ENCODE data around the gene GRM1.

GRM1 gene

DNA sequence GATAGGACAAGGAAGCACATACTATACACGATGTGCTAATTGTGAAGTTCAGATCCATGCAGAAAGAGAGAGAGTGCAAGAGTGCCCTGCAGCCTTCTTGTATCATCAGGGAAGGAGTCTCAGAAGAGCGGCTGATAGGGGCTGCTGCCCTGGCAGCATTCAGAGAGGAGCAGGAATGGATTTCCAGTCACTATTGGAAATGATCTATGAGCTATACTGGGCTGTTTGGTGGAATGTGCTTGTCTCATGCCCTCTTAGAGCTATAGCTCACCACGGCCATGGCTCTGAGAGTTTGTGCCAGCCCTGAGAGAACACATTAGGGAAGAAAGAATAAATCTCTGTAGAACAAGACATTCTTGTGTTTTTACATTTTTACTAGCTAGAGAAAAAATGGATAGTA lies 302.2 kb downstream of the GRM1 start:
- no peak for DNase-seq (ENCODE audit: low read depth)

DNA sequence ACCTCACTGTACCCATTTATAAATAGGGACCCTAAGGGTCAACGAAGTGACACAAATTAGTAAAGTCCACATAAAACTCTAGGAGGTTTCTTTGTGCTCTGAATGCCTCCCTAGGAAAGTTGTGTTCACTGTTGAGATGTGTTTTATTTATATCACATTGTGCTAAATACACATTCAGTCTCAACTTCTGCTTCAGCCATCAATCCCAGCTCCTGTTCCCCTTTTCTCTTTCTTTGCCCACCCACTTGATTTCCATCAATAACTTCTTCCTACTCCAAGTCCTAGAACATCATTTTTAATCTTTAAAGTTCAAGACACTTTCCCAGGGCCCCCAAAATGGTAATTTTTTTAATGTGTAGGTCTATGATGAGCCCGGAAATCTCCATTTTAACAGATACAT lies 306.5 kb downstream of the GRM1 start:
- DNase-seq (ENCODE audit: low read depth) = no peak

- DNase-seq (ENCODE audit: low read depth) = no peak
Observed at GRCh38 chr6:146336191-146336590, 307.3 kb downstream of the GRM1 start.

DNA sequence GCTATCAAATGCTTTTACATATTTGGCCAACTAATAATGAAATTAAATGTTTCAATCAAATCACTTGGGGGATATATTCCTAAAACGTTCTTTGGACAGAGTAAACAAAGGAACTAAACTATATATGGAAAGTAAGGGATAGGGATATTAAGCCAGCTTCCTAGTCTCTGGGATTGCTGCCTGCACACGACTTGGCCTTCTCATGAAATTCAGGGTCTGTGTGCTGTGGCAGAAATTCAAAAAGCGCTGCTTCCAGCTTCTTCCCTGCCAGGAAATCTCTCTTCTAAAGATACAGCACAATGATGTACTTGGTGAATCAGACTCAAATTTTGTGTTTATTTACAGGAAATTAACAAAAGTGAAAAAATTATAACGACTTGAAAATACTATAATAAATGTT lies 308.5 kb downstream of the GRM1 start:
- DNase-seq (ENCODE audit: low read depth) = no peak

GRCh38 chr6:146339716-146340115 lies 310.9 kb downstream of the GRM1 start:
- DNase-seq (ENCODE audit: low read depth) = no peak

- DNase-seq (ENCODE audit: low read depth) = no peak
Observed at GRCh38 chr6:146341493-146342230, 312.8 kb downstream of the GRM1 start.

DNA sequence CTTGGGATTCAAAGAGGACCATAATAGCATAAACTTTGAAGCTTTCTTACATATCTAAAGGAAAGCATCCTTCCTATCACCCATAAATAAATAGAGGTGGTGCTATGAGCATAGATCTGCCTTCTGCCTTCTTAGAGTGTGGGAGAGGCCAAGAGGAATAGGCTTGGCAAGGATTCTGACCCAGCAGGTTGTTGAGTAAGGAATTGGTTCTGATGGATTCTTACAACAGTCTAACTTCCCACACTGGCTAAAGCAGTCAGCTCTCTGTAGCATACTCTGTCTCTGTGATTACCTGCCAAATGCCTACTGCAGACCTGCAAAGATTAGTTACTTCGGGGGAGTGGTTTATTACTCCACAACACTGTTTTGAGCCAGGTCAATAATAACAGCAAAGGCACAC lies 316.7 kb downstream of the GRM1 start:
- no peak for DNase-seq (ENCODE audit: low read depth)

DNA sequence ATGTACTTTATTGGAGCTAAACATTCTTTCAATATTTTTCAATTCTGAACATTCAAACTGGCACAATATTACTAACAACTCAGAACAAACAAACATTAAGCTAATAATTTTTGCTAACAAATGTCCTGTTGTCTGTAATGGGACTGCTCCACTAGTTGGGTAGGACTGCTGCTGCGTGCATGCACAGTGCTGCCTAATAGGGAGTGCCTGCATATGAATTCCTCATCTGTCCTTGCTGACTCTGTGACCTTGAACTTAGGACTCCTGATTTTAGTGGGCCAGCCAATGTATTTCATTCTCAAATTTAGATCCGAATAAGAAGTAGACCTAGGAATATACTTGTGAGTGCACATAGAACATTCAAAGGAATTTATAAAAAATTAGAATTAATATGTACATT lies 318.2 kb downstream of the GRM1 start:
- no peak for DNase-seq (ENCODE audit: low read depth)

GRCh38 chr6:146347690-146348089 lies 318.8 kb downstream of the GRM1 start:
- no peak for DNase-seq (ENCODE audit: low read depth)

DNA sequence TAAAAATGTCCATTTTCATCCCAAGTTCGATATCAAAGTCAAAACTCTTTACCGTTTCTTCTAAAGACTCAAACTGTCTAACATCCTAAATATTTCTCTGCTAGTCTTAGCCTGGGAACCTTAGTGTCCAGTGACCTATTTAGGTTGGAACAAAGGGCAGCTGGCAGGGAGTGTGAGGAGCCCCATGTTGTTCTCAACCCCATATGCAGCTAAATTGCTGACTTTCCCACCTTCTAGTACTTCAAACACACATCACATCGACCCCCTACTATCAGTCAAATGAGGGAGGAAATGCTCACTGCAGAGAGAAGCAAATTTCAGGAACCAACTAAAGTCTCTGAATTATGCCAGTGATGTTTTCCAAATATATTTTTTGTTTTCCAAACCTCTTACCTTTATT lies 322.2 kb downstream of the GRM1 start:
- no peak for DNase-seq (ENCODE audit: low read depth)

- DNase-seq (ENCODE audit: low read depth) = no peak
Observed at GRCh38 chr6:146352163-146352562, 323.3 kb downstream of the GRM1 start.

GRCh38 chr6:146354451-146354850 lies 325.6 kb downstream of the GRM1 start:
- no peak for DNase-seq (ENCODE audit: low read depth)

GRCh38 chr6:146355521-146356100 lies 326.7 kb downstream of the GRM1 start:
- no peak for DNase-seq (ENCODE audit: low read depth)

DNA sequence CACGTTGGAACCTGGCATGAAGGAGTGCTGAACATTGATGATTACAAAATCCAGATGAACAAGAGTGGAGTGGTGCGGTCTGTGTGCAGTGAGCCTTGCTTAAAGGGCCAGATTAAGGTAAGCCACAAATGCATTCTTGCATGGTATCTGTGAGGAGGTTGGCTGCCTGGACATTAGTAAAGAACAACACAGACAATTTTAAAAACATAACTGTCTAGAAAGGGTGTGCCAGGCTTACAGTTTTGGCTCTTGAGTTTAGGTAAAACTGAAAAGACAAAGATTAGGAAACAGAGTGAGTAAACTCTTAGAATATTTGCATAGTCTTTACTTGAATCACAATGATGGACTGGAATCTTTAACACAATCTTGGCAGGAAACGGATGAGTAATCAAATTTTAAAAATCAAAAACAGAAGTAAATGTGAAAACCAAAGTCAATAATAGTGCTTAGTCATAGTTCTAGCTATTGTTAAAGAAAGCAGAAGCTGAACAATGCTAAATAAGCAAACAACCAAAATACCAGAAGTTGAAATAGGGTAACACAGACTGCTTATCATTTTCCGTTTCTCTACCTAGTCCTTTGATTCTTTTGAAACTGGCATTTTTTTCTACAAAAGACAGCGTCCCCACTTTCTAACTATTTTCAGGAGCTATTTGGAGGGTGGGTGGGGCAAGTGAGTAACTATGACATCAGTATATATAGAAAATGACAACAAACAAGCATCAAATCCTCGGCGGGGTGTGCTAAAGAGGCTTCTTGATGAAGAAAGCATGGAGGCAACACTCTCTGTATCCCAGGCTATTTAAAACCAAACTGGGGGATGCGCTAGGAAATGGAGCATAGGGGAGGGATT lies 328.9 kb downstream of the GRM1 start:
- no peak for DNase-seq (ENCODE audit: low read depth)

GRCh38 chr6:146358431-146359046 lies 329.7 kb downstream of the GRM1 start:
- DNase-seq (ENCODE audit: low read depth) = no peak

DNA sequence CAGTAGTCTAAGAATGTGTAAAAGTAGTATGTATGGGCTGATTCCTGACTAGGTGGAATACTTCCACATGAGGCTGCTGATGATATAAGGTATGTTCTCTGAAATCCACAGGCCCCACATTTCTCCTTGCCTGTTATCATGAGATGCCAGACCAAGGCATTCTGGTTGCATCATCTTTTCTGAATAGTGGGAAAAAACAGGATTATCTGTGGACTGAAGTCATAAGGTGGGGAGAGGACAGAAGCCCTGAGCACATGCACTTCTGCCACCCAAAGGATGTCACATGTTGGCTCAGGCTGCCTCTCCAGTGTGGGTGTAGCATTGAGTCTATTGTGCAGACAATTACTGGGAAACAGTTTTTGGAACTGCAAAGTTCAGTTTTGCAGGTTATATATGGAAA lies 330.3 kb downstream of the GRM1 start:
- no peak for DNase-seq (ENCODE audit: low read depth)

DNA sequence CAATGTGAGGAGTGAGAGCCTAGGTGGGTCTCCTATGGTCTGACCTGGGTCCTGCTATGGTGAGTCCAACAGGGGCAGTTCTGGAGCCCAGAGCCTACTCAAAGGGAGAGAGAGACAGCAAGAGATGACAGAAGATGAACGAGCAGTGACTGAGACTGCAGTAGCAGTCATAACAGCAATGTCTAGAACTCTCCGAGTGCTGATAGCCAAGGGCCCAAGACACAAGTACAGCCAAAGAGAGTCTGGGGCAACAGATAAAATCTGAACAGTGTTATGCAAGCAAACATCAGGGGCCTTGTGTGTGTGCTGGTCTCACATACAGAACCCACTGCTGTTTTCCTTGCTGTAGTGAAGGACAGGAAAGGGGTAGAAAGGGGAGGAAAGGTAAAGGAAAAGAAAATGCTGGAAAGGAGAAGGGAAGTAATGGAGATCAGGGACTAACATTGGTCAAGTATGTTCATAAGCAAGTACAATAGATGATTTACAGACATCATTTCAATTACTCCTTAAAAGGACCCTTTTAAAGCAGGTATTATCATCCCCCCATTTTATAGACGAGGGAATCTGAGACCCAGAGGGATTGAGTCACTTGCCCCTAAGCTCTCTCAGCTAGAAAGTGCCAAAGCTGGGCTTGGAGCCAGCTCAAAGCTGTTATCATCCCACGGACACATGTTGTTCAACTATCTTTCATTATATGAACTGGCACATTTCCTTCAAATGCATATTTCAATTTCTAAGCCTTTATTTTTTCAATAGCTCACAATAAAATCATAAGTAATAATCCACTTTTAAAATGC lies 332.5 kb downstream of the GRM1 start:
- DNase-seq (ENCODE audit: low read depth) = peak; percentile 5

- no peak for DNase-seq (ENCODE audit: low read depth)
Observed at GRCh38 chr6:146363838-146364607, 335.2 kb downstream of the GRM1 start.

DNA sequence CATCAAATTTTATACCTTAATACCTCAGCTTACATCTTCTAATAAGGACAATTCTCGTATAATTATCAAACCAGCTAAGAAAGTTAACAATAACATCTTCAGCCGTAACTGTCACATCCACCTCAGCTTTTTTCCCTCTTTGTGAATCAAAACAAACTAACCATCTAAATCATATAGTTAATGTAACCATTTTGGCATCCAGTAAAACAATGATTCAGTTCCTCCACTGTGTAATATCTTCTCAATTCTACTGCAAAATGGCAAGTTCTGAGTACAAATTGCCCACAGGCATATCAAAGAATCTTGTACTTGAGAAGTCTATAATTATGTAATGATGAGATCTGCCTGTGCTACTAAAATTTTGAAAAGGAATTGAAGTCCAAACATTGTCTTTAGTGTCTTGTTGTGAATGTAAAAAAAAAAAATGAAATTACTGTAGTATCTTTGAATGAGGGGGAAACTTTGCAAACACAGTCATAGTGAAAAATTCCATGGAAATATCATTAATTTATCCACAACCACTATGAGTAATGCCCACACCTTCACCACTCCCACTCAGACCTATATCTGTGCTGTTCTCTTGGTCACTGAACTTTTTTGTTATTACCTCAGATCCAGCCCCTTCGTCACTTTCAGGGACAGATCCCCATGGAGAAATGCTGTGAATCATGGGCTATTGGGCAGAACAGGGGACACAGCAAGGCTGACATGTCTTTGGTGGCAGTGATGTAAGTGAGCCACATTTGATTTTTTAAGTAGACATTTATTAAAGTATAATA lies 336.1 kb downstream of the GRM1 start:
- no peak for DNase-seq (ENCODE audit: low read depth)

DNA sequence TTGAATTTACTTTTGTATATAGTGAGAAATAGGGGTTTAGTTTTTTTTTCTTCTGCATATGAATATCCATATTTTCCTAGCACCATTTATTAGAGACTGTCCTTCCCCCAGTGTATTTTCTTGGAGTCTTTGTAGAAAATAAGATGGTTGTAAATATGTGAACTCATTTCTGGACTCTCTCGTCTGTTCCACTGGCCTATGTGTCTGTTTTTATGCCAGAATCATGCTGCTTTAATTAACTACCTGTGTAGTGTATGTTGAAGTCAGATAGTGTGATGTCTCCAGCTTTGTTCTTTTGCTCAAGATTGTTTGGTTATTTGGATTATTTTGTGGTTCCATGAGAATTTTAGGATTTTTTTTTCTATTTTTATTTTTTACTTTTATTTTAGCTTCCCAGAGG lies 338.2 kb downstream of the GRM1 start:
- no peak for DNase-seq (ENCODE audit: low read depth)
